HG03469 (cell line): Measurements from ENCODE around the gene TMEM255A.

Experiments
- ATAC-seq: cut with Tn5 transposase; IDR thresholded peaks from one replicate; pipeline ENCODE4 v1.9.1; 2021; ENCODE audit warnings: mild to moderate bottlenecking, moderate library complexity, moderate number of reproducible peaks; ENCODE audit not compliant: unreplicated experiment

Gene TMEM255A

DNA sequence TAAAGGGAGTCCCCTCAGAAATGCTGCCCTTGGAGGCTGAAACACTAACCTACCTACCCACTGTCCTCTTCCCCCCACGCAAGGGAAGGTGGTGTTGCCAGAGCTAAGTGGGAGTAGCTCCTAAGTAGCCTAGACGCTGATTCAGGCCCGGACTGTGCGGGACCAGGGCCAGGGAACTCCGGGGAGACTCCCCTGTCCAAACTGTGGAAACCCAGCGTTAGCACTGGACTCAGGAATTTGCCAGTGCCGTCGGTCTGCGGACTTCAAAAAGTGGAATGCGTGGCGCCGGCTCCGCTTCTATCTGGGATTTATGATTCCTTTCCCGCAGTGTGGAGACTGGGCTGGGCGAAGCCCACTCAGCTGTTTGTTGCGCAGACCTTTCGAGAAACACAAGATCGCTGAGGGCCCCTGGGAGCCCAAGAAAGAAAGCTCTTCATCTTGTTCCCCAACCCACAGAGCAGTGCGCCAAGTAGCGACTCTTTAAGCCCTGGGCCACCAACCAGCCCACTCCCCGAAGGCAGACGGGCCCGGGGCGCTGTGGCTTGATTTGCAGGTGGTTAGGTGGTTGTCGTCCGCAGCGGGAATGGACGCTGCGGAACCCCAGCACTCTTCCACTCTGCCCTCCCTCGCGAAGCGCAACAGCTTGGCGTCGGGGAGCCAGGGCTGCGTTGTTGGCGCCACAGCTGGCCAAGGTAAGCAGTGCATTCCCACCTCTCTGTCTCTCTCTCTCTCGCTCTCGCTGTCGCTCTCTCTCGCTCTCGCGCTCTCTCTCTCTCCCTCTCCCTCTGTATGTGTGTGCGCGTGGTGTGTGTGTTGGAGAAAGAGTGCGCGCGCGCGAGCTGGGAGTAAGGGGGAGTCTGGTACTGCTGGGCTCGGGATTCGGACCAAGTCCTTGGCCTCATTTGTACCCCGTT, 2.0 kb downstream of the TMEM255A start:
- ATAC-seq = peak; percentile 89

- ATAC-seq = no peak
These were observed 2.7 kb downstream of the TMEM255A start for GRCh38 chrX:120308558-120308957.

GRCh38 chrX:120306630-120307029, 4.6 kb downstream of the TMEM255A start:
- no peak for ATAC-seq

- no peak for ATAC-seq
These were observed 5.6 kb downstream of the TMEM255A start for GRCh38 chrX:120305531-120306141.

GRCh38 chrX:120304256-120304655, 7.0 kb downstream of the TMEM255A start:
- peak; percentile 30 for ATAC-seq

GRCh38 chrX:120302434-120302833, 8.8 kb downstream of the TMEM255A start:
- ATAC-seq = peak; percentile 87

DNA sequence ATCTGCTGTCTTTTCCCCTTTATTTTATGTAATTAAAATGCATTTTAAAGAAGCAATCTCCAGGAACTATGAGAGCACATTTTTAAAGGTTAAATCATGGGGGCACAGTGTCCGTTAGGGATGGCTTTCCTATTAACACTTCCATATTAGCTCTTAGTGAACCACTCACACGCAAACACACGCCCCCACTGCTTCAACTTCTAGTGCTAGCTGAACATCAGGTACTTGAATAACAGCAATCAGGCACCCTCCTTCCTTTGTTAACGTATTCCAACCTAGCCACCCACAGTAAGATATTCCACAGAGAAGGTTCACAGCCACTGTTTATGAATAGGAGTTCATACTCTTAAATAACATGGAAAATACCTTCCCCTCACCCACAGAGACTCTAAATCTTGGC, 9.3 kb downstream of the TMEM255A start:
- ATAC-seq = no peak

DNA sequence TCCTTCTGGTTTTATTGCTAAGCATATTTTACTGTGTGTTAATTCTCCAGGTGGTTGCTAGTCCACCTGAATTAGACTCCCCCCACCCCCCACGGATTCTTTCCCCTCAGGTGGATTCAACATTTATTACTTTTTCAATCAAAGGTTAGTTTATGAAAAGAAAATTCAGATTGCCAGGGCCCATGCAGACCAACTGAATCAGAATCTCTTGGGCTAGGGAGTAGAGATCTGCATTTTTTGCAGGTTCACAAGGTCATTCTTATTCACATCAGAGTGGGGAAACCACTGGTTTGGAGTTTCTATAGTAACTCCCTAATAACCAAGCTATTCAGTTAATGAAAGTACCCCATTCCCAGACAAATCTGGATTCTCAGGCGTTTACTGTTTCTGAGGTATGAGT, 9.8 kb downstream of the TMEM255A start:
- no peak for ATAC-seq

DNA sequence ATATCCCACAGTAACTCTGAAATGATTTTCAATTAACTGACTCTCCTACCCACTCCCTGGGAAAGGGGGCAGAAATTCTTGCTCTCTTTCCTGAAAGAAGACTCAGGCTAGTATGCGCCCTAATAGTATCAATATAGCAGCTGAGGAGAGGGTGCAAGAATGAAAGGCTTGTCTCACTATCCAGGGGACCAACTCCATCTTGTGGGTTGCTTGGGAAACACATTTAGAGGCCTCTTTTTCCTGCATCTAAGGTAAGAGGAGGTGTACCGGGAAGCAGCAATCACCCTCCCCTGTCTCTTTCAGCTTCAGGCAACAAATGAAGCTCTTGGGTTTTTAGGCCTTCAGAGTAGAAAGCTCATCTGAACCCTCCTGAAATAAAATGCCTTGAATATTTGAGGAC, 11.3 kb downstream of the TMEM255A start:
- no peak for ATAC-seq

GRCh38 chrX:120297923-120298322, 13.3 kb downstream of the TMEM255A start:
- ATAC-seq = no peak

- ATAC-seq = no peak
These were observed 16.6 kb downstream of the TMEM255A start for GRCh38 chrX:120294651-120295050.

DNA sequence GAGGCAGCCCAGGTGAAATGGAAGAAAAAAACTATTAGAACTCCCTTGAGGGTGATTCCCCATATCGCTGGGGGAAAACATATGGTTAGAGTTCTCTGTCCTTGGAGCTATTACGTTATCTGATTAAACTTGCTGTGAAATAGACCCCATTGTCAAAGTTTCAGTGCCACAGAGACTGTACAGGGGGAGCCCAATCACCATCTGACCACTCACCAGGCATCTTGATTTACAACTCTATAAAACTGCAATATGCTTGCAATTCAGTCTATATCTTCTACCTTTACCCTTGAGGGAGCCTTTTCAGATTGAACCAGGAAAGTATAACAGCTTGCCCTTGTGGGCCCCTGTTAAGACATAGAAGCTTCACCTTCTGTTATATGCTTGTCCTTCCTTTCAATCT, 18.2 kb downstream of the TMEM255A start:
- no peak for ATAC-seq

DNA sequence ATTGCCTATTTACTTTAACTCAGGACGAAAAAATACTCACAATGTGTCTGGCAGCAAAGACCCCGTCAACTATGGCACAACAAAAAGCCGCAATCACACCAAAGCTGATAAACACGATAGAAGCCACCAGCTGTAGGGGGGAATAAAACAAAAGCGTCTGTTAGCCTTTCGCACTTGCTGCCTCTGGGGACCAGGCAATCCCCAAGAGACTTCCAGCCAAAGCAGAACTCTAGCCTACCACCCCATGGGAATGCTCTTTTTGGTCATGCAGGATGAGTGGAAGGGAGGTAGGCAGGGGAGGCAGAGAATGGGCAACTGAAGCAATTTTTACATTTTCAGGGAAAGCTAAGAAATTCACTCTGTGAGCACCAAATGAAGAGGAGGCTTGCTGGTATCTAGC, 20.1 kb downstream of the TMEM255A start:
- no peak for ATAC-seq

DNA sequence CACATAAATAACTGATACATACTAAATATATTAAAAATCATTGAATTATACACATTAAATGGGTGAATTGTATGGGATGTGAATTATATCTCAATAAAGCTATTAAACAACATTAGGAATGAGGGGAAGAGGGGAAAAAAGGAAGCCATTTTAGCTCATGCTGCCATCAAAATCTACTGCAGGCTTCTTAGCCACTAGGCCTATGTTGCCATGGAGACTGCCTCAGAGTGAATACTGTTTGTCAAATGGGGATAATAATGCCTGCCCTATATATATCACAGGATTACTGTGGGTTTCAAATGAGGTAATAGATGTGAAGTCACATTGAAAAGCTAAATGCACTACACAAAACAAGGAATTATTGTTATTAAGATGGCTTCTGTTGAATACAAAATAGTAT, 21.2 kb downstream of the TMEM255A start:
- ATAC-seq = no peak

- ATAC-seq = no peak
These were observed 23.6 kb downstream of the TMEM255A start for GRCh38 chrX:120287513-120288112.

- no peak for ATAC-seq
These were observed 24.3 kb downstream of the TMEM255A start for GRCh38 chrX:120286733-120287512.

DNA sequence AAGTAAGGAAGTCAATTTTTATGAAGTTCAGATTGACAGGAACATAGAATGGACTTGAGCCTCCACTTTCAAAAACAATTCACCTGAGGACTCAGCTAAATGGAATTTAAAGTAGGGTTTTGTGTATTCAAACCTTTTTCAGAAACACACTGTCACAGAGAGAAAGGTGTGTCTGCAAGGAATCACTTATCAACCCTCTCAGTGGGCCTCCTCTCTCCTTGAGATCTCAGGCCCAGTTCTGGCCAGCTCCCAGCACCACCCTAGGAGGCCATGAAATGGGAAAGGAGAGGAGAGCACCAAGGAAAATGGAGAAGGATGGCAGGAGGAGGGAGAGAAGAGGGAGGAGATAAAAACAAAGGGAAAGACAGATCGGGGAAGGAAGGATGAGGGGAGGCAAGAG, 28.6 kb downstream of the TMEM255A start:
- no peak for ATAC-seq

- ATAC-seq = no peak
These were observed 29.5 kb downstream of the TMEM255A start for GRCh38 chrX:120281761-120282160.

GRCh38 chrX:120281021-120281624, 30.1 kb downstream of the TMEM255A start:
- ATAC-seq = no peak

DNA sequence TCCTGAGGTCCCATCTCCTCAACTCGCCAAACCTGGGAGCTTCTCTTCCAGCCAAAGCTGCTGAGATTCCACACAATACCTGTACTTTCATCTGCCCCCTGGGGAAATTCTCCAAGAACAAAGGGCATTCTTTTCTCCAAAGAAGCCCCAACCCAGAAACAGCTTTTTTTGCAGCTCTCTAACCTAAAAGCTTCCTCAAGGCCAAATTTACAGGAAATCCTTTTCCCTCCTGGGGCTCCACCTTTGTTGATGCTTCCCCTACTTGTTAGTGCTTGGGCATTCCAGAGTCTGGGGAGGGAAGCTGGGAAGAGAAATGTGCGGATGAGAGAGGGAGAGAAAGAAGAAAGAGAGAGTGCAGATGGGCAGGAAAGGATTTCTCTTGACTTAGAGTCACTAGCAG, 36.3 kb downstream of the TMEM255A start:
- no peak for ATAC-seq

DNA sequence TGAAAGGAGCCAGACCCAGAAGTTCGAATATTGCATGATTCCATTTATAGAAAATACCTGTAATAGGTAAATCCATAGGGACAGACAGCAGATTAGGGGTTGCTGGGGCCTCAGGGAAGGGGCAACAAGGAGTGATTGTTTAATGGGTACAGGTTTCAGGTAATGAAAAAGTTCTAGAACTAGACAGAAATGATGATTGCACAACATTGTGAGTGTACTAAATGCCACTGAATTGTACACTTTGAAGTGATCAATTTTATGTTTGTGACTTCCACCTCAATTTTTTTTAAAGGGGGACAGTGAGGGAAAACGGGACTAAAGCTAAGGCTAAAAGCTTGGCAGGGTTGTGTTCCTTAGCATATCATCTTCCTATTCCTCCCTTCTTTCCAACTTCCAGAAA, 37.1 kb downstream of the TMEM255A start:
- ATAC-seq = no peak
